CD14-positive monocyte (primary cell): ENCODE data around the gene NEK10. TPM values are rescaled to one million over a fixed set of nuclear protein-coding genes. Genes with fewer than 3 reads are reported as not detected.

ENCODE experiments used
- DNase-seq, 3 donors: peaks; one replicate each; pipeline ENCODE4 v3.0.0-alpha.2; 2011 to 2022
- H2AFZ ChIP-seq: 2 replicates; pipeline ENCODE4 v1.6.0; 2012; ENCODE audit warnings: mild to moderate bottlenecking, low read depth, low read length, inconsistent platforms; ENCODE audit not compliant: insufficient read depth, poor library complexity, severe bottlenecking
- H3K27ac ChIP-seq, 2 donors: 1 replicate in 1 of 2; 2 replicates in 1 of 2; pipeline ENCODE4 v1.5.1; 2012 to 2013; ENCODE audit warnings: low read length in 2 of 2, control low read depth in 1 of 2, inconsistent platforms in 1 of 2, low read depth in 1 of 2, mild to moderate bottlenecking in 1 of 2
- H3K27me3 ChIP-seq, 2 donors: one replicate each; pipeline versions ENCODE4 v1.6.0 to v1.6.1; 2011 to 2013; ENCODE audit warnings: low read length in 2 of 2; ENCODE audit not compliant: control insufficient read depth in 2 of 2, insufficient read depth in 2 of 2
- H3K36me3 ChIP-seq, 2 donors: replicated peaks in 1 of 2; 1 replicate in 1 of 2; 2 replicates in 1 of 2; pipeline versions ENCODE4 v1.5.1 to v1.6.1; 2012 to 2013; ENCODE audit warnings: low read length in 2 of 2, control low read depth in 1 of 2, inconsistent platforms in 1 of 2, mild to moderate bottlenecking in 1 of 2; ENCODE audit not compliant: insufficient read depth in 2 of 2, control insufficient read depth in 1 of 2
- H3K4me1 ChIP-seq, 2 donors: 1 replicate in 1 of 2; 2 replicates in 1 of 2; pipeline versions ENCODE4 v1.5.1 to v1.6.1; 2012 to 2013; ENCODE audit warnings: low read length in 2 of 2, control low read depth in 1 of 2, inconsistent platforms in 1 of 2, mild to moderate bottlenecking in 1 of 2, moderate library complexity in 1 of 2; ENCODE audit not compliant: insufficient read depth in 2 of 2, control insufficient read depth in 1 of 2
- H3K4me2 ChIP-seq: replicated peaks from 2 replicates; pipeline ENCODE3; 2012; ENCODE audit warnings: low read length, moderate library complexity, mild to moderate bottlenecking; ENCODE audit not compliant: poor library complexity, severe bottlenecking; ENCODE audit errors: extremely low read depth
- H3K4me3 ChIP-seq, 3 experiments: fragments of 200-600 bp in 1 of 3; sonication (generic) in 1 of 3; replicated peaks in 1 of 3; 1 replicate in 2 of 3; 2 replicates in 1 of 3; pipeline ENCODE4 v1.5.1; 2011 to 2013; ENCODE audit warnings: low read length in 3 of 3, mild to moderate bottlenecking in 3 of 3, control low read depth in 2 of 3, low read depth in 2 of 3, inconsistent platforms in 1 of 3, moderate library complexity in 1 of 3
- H3K79me2 ChIP-seq: 2 replicates; pipeline ENCODE4 v1.6.0; 2012; ENCODE audit warnings: mild to moderate bottlenecking, control low read depth, inconsistent platforms, low read length, moderate library complexity; ENCODE audit not compliant: insufficient read depth
- H3K9ac ChIP-seq: 2 replicates; pipeline ENCODE4 v1.6.0; 2017; ENCODE audit warnings: low read length, mild to moderate bottlenecking; ENCODE audit not compliant: insufficient read depth, poor library complexity, severe bottlenecking
- H3K9me3 ChIP-seq, 2 donors: replicated peaks in 1 of 2; 1 replicate in 1 of 2; 2 replicates in 1 of 2; pipeline versions ENCODE4 v1.5.1 to v1.6.1; 2012 to 2013; ENCODE audit warnings: low read length in 2 of 2, control low read depth in 1 of 2; ENCODE audit not compliant: control insufficient read depth in 1 of 2, insufficient read depth in 1 of 2
- H4K20me1 ChIP-seq: 2 replicates; pipeline ENCODE4 v1.6.0; 2012; ENCODE audit warnings: mild to moderate bottlenecking, low read length, control low read depth, moderate library complexity; ENCODE audit not compliant: insufficient read depth
- H3K27ac Mint-ChIP-seq, 7 donors: one replicate each; pipeline ENCODE4 v1.8.0; 2020; ENCODE audit warnings: mild to moderate bottlenecking in 7 of 7, mixed read lengths in 7 of 7, moderate library complexity in 6 of 7, inconsistent platforms in 2 of 7
- H3K27me3 Mint-ChIP-seq, 3 donors: one replicate each; pipeline ENCODE4 v1.8.0; 2021 to 2022; ENCODE audit warnings: low read depth in 3 of 3, mild to moderate bottlenecking in 3 of 3, mixed read lengths in 3 of 3, moderate library complexity in 3 of 3, inconsistent platforms in 1 of 3
- H3K36me3 Mint-ChIP-seq, 2 donors: one replicate each; pipeline ENCODE4 v1.8.0; 2020; ENCODE audit warnings: mixed read lengths in 2 of 2, inconsistent platforms in 1 of 2, mild to moderate bottlenecking in 1 of 2
- H3K4me1 Mint-ChIP-seq: one replicate; pipeline ENCODE4 v1.8.0; 2020; ENCODE audit warnings: mild to moderate bottlenecking, mixed read lengths
- H3K4me3 Mint-ChIP-seq, 2 donors: one replicate each; pipeline ENCODE4 v1.8.0; 2020; ENCODE audit warnings: mild to moderate bottlenecking in 2 of 2, mixed read lengths in 2 of 2, moderate library complexity in 1 of 2
- H3K9me3 Mint-ChIP-seq, 7 donors: one replicate each; pipeline ENCODE4 v1.8.0; 2020 to 2022; ENCODE audit warnings: mixed read lengths in 7 of 7, mild to moderate bottlenecking in 6 of 7, moderate library complexity in 6 of 7, inconsistent platforms in 2 of 7
- CTCF ChIP-seq: fragments of 200-600 bp; IDR thresholded peaks from one replicate; pipeline ENCODE4 v1.8.0; 2022; ENCODE audit warnings: antibody characterized with exemption, mild to moderate bottlenecking
- WGBS: methylation state at CpG from one replicate; pipeline ENCODE4 v1.1.5; 2013; ENCODE audit warnings: missing lambda C conversion rate; ENCODE audit not compliant: insufficient coverage; 5-methylcytosine and 5-hydroxymethylcytosine counted together
- intact Hi-C, 2 donors: fragments of 100-400 bp; cut with micrococcal nuclease; formaldehyde crosslinking; loops; one replicate each; pipeline versions ENCODE4 v1.15.0 to v1.15.1; 2023
- polyA plus RNA-seq, 3 donors: library from polyadenylated mRNA; depleted of rRNA in 1 of 3; unstranded in 2 of 3; stranded (reverse) in 1 of 3; fragments of 300-500 nt in 2 of 3; fragments of >200 nt in 1 of 3; fragmentation: Illumina TruSeq in 2 of 3; gene quantifications; 1 replicate in 2 of 3; 2 replicates in 1 of 3; pipeline ENCODE4 v1.2.3, GENCODE V29; 2012 to 2021

The NEK10 gene
- polyA plus RNA-seq, 3 donors, result not detected

GRCh38 chr3:27146786-27147185 lies 222.4 kb downstream of the NEK10 start:
- Histone ChIP-seq H3K4me3 (no peak overlapping the region), H3K9me3 (no peaks in the 10 kb centered on the region), H3K79me2 (no peaks in the 10 kb centered on the region), H3K4me1 (no peaks in the 10 kb centered on the region), H3K9ac (no peak overlapping the region), H3K27me3 (no peaks in the 10 kb centered on the region), H3K27ac (no peak overlapping the region), H2AFZ (no peak overlapping the region), H3K36me3 (no peaks in the 10 kb centered on the region), H3K4me2 (no peak overlapping the region), H4K20me1 (no peaks in the 10 kb centered on the region)
- Mint-ChIP-seq H3K4me3 (no peak overlapping the region), H3K36me3 (no peaks in the 10 kb centered on the region), H3K27ac (no peak overlapping the region), H3K9me3 (peaks cover 0 to 5% (median 2%) of the 10 kb centered on the region in 7 donors), H3K27me3 (peaks cover 0 to 7% (median 1%) of the 10 kb centered on the region in 3 donors), H3K4me1 (no peaks in the 10 kb centered on the region)
- no peak for TF ChIP-seq CTCF
- intact Hi-C loops, result no loop called here
- WGBS, result no CpG with 5 or more reads among the region's 3 CpGs
- no peak for DNase-seq

GRCh38 chr3:27145719-27146118 lies 223.5 kb downstream of the NEK10 start:
- Histone ChIP-seq H3K79me2 (no peaks in the 10 kb centered on the region), H3K9me3 (peaks cover 0 to 5% of the 10 kb centered on the region in 2 donors), H3K27me3 (no peaks in the 10 kb centered on the region), H3K36me3 (no peaks in the 10 kb centered on the region), H3K4me1 (no peaks in the 10 kb centered on the region), H2AFZ (no peak overlapping the region), H3K4me2 (no peak overlapping the region), H3K27ac (no peak overlapping the region), H3K9ac (no peak overlapping the region), H3K4me3 (no peak overlapping the region), H4K20me1 (no peaks in the 10 kb centered on the region)
- H3K27me3 Mint-ChIP-seq, result peaks cover 0 to 5% (median 0%) of the 10 kb centered on the region in 3 donors
- WGBS, result no CpG with 5 or more reads among the region's 3 CpGs
- no peak overlapping the region for H3K4me3 Mint-ChIP-seq
- peaks cover 0 to 10% (median 0%) of the 10 kb centered on the region in 7 donors for H3K9me3 Mint-ChIP-seq
- no peaks in the 10 kb centered on the region for H3K4me1 Mint-ChIP-seq
- DNase-seq, result no peak
- no peak overlapping the region for H3K27ac Mint-ChIP-seq
- intact Hi-C loops, result no loop called here
- no peaks in the 10 kb centered on the region for H3K36me3 Mint-ChIP-seq
- no peak for TF ChIP-seq CTCF
